Measurements from ENCODE around the gene GPC6.
"Not testable (repeated sequence)": the region's sequence is repeated elsewhere in the genome, so short reads cannot be mapped to it uniquely, and the experiment has no call there.

GPC6 gene

DNA sequence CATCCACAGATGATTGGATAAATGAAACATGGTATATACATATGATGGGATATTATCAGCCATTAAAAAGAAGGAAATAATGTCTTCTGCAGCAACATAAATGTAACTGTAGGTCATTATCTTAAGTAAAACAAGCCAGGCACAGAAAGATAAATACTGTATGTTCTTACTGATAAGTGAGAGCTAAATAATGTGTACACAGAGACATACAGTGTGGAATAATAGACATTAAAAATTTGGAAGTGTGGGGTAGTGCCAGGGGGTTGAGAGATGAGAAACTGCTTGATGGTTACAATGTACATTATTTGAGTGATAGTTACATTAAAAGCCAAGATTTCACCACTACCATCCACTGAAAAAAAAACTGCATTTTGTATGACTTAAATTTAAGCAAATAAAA is 26.0 kb upstream of the GPC6 start:
- no peak for DNase-seq (ENCODE audit: low read depth)
- no peak overlapping the region for H3K4me3 ChIP-seq (ENCODE audit: low read depth, low read length)
- TF ChIP-seq, protein P1, sequence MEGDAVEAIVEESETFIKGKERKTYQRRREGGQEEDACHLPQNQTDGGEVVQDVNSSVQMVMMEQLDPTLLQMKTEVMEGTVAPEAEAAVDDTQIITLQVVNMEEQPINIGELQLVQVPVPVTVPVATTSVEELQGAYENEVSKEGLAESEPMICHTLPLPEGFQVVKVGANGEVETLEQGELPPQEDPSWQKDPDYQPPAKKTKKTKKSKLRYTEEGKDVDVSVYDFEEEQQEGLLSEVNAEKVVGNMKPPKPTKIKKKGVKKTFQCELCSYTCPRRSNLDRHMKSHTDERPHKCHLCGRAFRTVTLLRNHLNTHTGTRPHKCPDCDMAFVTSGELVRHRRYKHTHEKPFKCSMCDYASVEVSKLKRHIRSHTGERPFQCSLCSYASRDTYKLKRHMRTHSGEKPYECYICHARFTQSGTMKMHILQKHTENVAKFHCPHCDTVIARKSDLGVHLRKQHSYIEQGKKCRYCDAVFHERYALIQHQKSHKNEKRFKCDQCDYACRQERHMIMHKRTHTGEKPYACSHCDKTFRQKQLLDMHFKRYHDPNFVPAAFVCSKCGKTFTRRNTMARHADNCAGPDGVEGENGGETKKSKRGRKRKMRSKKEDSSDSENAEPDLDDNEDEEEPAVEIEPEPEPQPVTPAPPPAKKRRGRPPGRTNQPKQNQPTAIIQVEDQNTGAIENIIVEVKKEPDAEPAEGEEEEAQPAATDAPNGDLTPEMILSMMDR (IDR thresholded peaks at IDR 0.05; ENCODE audit: low read depth, low read length, missing control alignments), result no peak

DNA sequence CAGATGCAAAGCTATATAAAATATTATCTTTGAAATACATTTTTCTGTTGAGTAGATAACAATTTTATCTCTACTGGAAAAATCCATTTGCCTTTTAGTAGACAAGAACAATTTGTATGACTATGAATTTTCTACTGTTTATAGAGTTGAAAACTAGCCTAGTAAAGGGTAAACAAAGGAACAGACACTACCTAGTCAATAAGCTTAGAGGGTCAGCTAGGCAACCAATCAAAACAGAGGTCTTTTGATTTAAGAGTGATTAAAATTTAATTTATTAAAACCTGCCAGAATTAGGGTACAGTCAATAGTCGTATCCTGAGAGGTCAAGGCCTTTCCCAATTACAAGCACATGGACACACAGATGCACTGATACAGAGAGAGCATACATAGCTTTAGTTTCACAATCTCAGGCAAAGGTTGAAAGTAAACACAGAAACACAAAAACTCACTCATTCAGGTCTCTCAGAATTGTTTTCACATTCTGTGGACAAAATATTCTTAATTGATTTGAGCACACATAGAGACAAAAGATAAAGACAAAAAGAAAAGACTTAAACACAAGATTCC is 24.5 kb upstream of the GPC6 start:
- no peak for DNase-seq (ENCODE audit: low read depth)
- no peak overlapping the region for H3K4me3 ChIP-seq (ENCODE audit: low read depth, low read length)
- TF ChIP-seq, protein P1 (IDR thresholded peaks at IDR 0.05; ENCODE audit: low read depth, low read length, missing control alignments), result no peak

DNA sequence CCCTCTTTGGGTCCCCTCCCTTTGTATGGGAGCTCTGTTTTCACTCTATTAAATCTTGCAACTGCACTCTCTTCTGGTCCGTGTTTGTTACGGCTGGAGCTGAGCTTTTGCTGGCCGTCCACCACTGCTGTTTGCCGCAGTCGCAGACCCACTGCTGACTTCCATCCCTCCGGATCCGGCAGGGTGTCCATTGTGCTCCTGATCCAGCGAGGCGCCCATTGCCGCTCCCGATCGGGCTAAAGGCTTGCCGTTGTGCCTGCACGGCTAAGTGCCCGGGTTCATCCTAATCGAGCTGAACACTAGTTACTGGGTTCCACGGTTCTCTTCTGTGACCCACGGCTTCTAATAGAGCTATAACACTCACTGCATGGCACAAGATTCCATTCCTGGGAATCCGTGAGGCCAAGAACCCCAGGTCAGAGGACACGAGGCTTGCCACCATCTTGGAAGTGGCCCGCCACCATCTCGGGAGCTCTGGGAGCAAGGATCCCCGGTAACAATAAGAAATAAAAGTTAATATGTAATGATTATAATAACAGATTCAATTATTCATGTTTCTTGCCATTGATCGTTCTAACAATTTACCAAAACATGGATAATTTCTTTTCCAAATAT is 19.7 kb upstream of the GPC6 start:
- DNase-seq (ENCODE audit: low read depth); H3K4me3 ChIP-seq (ENCODE audit: low read depth, low read length): not testable (repeated sequence)

DNA sequence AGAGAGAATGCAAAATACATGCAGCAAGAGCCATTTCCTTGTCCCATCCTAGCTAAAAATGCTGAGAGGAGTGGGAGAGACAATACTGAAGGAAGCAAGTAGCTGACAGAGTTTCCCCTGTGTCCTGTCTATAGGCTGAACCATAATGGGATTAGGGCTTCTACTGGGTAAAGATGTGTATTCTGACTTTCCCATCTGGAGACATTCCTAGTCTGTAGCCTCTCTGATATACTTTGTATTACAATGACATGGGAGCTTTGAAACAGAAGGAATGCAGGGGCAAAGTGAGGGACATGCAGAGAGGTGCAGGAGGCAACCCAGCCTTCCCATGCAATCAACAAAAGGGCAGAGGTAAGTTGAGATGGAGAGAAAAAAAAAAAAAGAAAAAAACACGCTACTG is 10.5 kb upstream of the GPC6 start:
- TF ChIP-seq, protein P1 (IDR thresholded peaks at IDR 0.05; ENCODE audit: low read depth, low read length, missing control alignments), result no peak
- no peak overlapping the region for H3K4me3 ChIP-seq (ENCODE audit: low read depth, low read length)
- no peak for DNase-seq (ENCODE audit: low read depth)

DNA sequence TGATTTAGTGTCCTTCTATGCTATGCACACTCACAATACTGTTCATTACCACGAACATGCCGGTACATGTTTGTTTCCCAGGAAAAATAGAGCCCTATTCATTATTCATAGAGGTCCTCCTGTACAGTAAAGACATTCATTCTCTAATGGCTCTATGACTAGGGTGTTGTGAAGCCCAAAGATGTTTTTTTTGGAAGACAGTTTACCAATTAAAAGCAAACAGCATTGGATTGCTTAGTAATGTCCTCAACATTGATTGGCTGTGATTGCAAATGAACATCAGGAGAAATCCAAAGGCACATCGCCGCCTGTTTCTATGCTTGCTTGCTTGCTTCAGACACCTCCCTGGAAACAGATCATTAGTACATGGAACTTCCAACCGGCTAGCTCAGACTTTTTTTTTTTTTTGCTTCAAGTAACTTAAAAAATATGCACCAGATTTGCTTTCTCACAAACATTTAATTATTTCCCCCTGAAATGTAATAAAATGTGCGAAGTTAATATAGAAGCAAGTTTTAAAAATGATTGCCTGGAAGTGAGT is 8.8 kb upstream of the GPC6 start:
- no peak overlapping the region for H3K4me3 ChIP-seq (ENCODE audit: low read depth, low read length)
- TF ChIP-seq, protein P1 (IDR thresholded peaks at IDR 0.05; ENCODE audit: low read depth, low read length, missing control alignments), result no peak
- DNase-seq (ENCODE audit: low read depth), result no peak

DNA sequence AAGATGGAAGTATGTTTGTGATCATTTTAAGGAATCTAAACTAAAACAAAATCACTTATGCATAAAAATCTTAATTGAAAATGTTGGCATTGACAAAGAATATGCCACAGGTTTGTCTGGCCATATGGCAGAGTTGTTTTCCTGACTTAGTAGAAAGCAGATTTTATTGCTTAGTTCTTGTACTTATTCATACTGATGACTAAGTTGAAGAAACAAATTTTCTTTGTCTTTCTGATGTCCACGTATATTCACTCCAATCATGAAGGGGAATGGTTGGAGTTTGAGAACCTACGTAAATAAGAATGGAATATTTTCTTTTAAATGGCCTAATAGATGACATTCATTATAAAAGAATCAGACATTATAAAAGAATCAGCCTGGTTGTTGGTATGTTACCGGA is 8.0 kb upstream of the GPC6 start:
- TF ChIP-seq, protein P1 (IDR thresholded peaks at IDR 0.05; ENCODE audit: low read depth, low read length, missing control alignments), result no peak
- DNase-seq (ENCODE audit: low read depth), result no peak
- no peak overlapping the region for H3K4me3 ChIP-seq (ENCODE audit: low read depth, low read length)

DNA sequence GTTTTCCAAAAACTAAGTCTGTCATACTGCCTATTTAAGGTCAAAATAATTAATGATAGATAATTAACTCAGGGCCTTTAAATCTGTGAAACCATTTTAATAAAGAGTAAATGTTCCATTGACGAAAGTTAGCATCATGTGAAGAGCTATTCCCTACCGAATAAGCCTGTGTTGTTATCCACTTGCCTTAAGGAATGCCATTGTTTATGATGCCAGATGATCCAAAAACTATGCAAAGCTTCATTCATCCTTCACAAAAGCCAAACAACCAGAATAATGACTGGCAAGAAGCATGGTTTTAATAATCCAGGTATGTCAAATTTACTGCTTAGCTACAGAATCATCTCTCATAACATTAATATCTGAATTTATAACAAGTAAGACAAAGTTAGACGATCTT is 6.5 kb upstream of the GPC6 start:
- no peak for DNase-seq (ENCODE audit: low read depth)
- no peak overlapping the region for H3K4me3 ChIP-seq (ENCODE audit: low read depth, low read length)
- TF ChIP-seq, protein P1 (IDR thresholded peaks at IDR 0.05; ENCODE audit: low read depth, low read length, missing control alignments), result no peak

Measured in GM12864 (cell line).